GM19438 (cell line): ENCODE data around the gene KBTBD13.
"Not testable (repeated sequence)": the region's sequence is repeated elsewhere in the genome, so short reads cannot be mapped to it uniquely, and the experiment has no call there.

Experiments used
- ATAC-seq: cut with Tn5 transposase; IDR thresholded peaks from one replicate; pipeline ENCODE4 v1.9.1; 2021; ENCODE audit warnings: low read depth; ENCODE audit not compliant: unreplicated experiment

KBTBD13 gene

GRCh38 chr15:65076486-65077290, at the start of gene KBTBD13:
Gene KBTBD13 (plus strand): TSS chr15:65076746. CDS start chr15:65076816, 70 bp downstream.
- no peak for ATAC-seq

- ATAC-seq: no peak
These were observed 49.8 kb upstream of the KBTBD13 start for GRCh38 chr15:65026756-65027155.

GRCh38 chr15:65027593-65027992, 49.0 kb upstream of the KBTBD13 start:
- ATAC-seq: no peak

GRCh38 chr15:65028338-65028737, 48.2 kb upstream of the KBTBD13 start:
- no peak for ATAC-seq

- peak; percentile 63 for ATAC-seq
These were observed 47.4 kb upstream of the KBTBD13 start, which contains the start of gene MTFMT for GRCh38 chr15:65028921-65029735. Gene MTFMT (minus strand): TSS chr15:65029639. CDS start chr15:65029613, 26 bp downstream.

- ATAC-seq: no peak
These were observed 46.8 kb upstream of the KBTBD13 start for GRCh38 chr15:65029736-65030208.

- ATAC-seq: no peak
These were observed 43.6 kb upstream of the KBTBD13 start for GRCh38 chr15:65032801-65033537.

GRCh38 chr15:65033659-65034269, 42.8 kb upstream of the KBTBD13 start:
- ATAC-seq: no peak

GRCh38 chr15:65034719-65035118, 41.8 kb upstream of the KBTBD13 start:
- no peak for ATAC-seq

GRCh38 chr15:65037309-65037708, 39.2 kb upstream of the KBTBD13 start:
- ATAC-seq: no peak

- ATAC-seq: no peak
These were observed 38.1 kb upstream of the KBTBD13 start for GRCh38 chr15:65038428-65038827.

- ATAC-seq: no peak
These were observed 37.7 kb upstream of the KBTBD13 start for GRCh38 chr15:65038836-65039235.

GRCh38 chr15:65040461-65040860, 36.1 kb upstream of the KBTBD13 start:
- no peak for ATAC-seq

GRCh38 chr15:65041787-65042186, 34.8 kb upstream of the KBTBD13 start:
- no peak for ATAC-seq

- no peak for ATAC-seq
These were observed 33.7 kb upstream of the KBTBD13 start for GRCh38 chr15:65042776-65043327.

GRCh38 chr15:65044218-65044617, 32.3 kb upstream of the KBTBD13 start:
- ATAC-seq: not testable (repeated sequence)

- ATAC-seq: no peak
These were observed 31.6 kb upstream of the KBTBD13 start, which contains the start of gene SLC51B for GRCh38 chr15:65044724-65045481. Gene SLC51B (plus strand): TSS chr15:65045387. CDS start chr15:65050005, 4,618 bp downstream.

- no peak for ATAC-seq
These were observed 28.3 kb upstream of the KBTBD13 start for GRCh38 chr15:65048241-65048640.

GRCh38 chr15:65049418-65049840, 27.1 kb upstream of the KBTBD13 start:
- ATAC-seq: peak; percentile 82
